Activated B cell treated with CpG ODN at 0.5 μM for 24 hours (primary cell): Measurements from ENCODE around the gene MMRN1. TPM values are rescaled to one million over a fixed set of nuclear protein-coding genes. Genes with fewer than 3 reads are reported as not detected.

Experiments
- ATAC-seq: fragments of 200-7000 bp; cut with Tn5 transposase; one replicate; pipeline ENCODE4 v1.10.0; 2021; ENCODE audit warnings: low read depth, mild to moderate bottlenecking, moderate library complexity
- CTCF ChIA-PET: fragments of 350-600 bp; sonication (Branson Sonifier 250); formaldehyde crosslinking; loops from one replicate; lab custom pipeline; 2021; ENCODE audit warnings: antibody characterized with exemption; lab: Charles Lee
- POLR2A ChIA-PET: fragments of 350-600 bp; sonication (Branson Sonifier 250); formaldehyde crosslinking; loops from one replicate; lab custom pipeline; 2021; ENCODE audit warnings: antibody characterized with exemption; lab: Charles Lee
- DNase-seq: peaks from one replicate; pipeline ENCODE4 v3.0.0; 2022
- H3K27ac Mint-ChIP-seq: one replicate; pipeline ENCODE4 v1.8.0; 2020; ENCODE audit warnings: mixed read lengths
- H3K27me3 Mint-ChIP-seq: one replicate; pipeline ENCODE4 v1.8.0; 2021; ENCODE audit warnings: mixed read lengths
- H3K36me3 Mint-ChIP-seq: one replicate; pipeline ENCODE4 v1.8.0; 2021; ENCODE audit warnings: low read depth, mixed read lengths
- H3K4me1 Mint-ChIP-seq: one replicate; pipeline ENCODE4 v1.8.0; 2021; ENCODE audit warnings: mixed read lengths
- H3K4me3 Mint-ChIP-seq: one replicate; pipeline ENCODE4 v1.8.0; 2020; ENCODE audit warnings: mild to moderate bottlenecking, mixed read lengths
- H3K9me3 Mint-ChIP-seq: one replicate; pipeline ENCODE4 v1.8.0; 2020; ENCODE audit warnings: mixed read lengths
- intact Hi-C: fragments of 100-400 bp; cut with micrococcal nuclease; formaldehyde crosslinking; loops from one replicate; pipeline ENCODE4 v1.15.1; 2024
- total RNA-seq: library from RNA; stranded (reverse); gene quantifications from 2 replicates; pipeline ENCODE4 v1.2.3, GENCODE V29; 2022
- TF ChIP-seq, protein P1 (sequence below): fragments of 200-600 bp; IDR thresholded peaks from one replicate; pipeline ENCODE4 v1.8.0; 2022; ENCODE audit warnings: antibody characterized with exemption, mild to moderate bottlenecking

The MMRN1 gene
- total RNA-seq, 1 donor from 2014 or later: 0.16 TPM

DNA sequence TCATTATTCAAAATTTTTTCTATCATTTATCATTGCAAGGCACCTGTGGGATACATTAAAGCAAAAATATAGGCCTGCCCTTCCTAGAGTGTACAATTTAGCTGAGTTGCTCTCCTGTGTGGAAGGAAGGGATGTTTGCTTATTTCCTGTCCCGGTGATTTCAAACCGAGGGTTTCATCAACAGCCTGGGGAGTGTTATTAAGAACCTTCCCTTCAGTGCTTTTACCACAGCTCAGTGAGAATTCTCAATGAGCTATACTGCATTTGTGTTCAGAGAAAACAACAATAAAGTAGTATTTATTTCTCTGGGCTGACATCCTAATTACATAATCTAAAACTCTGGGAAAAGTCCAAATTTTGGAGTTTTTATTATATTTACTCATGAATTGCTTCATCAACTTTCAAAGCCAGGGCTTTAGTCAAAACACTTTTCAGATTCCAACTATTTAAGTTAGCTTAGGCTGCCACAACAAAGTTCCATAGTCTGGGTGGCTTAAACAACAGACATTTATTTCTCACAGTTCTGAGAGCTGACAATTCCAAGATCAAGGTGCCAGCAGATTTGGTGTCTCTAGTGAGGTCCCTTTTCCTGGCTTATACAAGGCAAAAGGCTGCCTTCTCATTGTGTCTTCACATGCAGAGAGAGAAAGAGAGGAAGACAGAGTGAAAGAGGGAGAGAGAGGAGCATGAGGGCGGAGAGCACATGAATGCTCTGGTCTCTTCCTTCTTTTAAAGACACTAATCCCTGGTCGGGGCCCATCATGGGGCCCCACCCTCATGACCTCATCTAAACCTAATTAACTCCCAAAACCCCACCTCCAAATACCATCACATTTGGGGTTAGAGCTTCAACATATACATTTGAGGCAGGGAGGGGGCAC lies 62.6 kb downstream of the MMRN1 start:
- no peak overlapping the region for H3K27ac Mint-ChIP-seq
- ChIA-PET POLR2A (interaction anchor here (0.6 kb wide), 1 partner anchor 99 kb away, joined by 10 read pairs; no protein-coding TSS in a partner anchor), CTCF (no interaction called here)
- no peaks in the 10 kb centered on the region for H3K4me1 Mint-ChIP-seq
- no peaks in the 10 kb centered on the region for H3K36me3 Mint-ChIP-seq
- H3K27me3 Mint-ChIP-seq: no peaks in the 10 kb centered on the region
- no peak for DNase-seq
- H3K4me3 Mint-ChIP-seq: no peak overlapping the region
- TF ChIP-seq, protein P1, sequence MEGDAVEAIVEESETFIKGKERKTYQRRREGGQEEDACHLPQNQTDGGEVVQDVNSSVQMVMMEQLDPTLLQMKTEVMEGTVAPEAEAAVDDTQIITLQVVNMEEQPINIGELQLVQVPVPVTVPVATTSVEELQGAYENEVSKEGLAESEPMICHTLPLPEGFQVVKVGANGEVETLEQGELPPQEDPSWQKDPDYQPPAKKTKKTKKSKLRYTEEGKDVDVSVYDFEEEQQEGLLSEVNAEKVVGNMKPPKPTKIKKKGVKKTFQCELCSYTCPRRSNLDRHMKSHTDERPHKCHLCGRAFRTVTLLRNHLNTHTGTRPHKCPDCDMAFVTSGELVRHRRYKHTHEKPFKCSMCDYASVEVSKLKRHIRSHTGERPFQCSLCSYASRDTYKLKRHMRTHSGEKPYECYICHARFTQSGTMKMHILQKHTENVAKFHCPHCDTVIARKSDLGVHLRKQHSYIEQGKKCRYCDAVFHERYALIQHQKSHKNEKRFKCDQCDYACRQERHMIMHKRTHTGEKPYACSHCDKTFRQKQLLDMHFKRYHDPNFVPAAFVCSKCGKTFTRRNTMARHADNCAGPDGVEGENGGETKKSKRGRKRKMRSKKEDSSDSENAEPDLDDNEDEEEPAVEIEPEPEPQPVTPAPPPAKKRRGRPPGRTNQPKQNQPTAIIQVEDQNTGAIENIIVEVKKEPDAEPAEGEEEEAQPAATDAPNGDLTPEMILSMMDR: no peak
- no peaks in the 10 kb centered on the region for H3K9me3 Mint-ChIP-seq
- intact Hi-C loops: no loop called here
- no peak for ATAC-seq

DNA sequence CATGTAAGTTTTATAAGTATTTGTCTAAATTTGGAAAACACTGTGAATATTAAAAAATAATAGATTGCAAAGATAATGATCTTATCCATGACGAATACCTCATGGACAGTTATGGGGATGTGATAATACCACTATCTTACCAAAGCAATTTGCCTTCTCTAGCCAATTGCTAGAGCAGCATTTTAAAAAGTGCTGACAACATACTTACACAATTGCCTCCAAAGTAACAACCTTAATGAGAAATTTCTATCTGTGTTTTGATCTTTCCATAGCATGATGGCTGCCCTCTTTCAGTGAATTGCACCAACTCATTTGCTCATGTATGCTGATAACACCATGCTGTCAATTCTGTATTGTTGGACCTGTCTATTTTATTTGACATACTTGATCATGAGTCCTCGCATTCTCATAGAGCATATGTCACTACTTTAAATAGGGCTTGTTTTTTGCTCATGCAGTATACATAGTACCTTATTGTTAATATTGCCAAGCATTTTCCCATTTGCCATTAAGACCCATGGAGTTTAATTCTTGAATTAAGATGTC lies 87.2 kb downstream of the MMRN1 start:
- intact Hi-C loops: no loop called here
- no peak for DNase-seq
- no peak overlapping the region for H3K27ac Mint-ChIP-seq
- no peak for ATAC-seq
- no peaks in the 10 kb centered on the region for H3K4me1 Mint-ChIP-seq
- H3K36me3 Mint-ChIP-seq: no peaks in the 10 kb centered on the region
- H3K9me3 Mint-ChIP-seq: no peaks in the 10 kb centered on the region
- H3K4me3 Mint-ChIP-seq: no peak overlapping the region
- ChIA-PET CTCF (no interaction called here), POLR2A (no interaction called here)
- TF ChIP-seq, protein P1: no peak
- no peaks in the 10 kb centered on the region for H3K27me3 Mint-ChIP-seq

DNA sequence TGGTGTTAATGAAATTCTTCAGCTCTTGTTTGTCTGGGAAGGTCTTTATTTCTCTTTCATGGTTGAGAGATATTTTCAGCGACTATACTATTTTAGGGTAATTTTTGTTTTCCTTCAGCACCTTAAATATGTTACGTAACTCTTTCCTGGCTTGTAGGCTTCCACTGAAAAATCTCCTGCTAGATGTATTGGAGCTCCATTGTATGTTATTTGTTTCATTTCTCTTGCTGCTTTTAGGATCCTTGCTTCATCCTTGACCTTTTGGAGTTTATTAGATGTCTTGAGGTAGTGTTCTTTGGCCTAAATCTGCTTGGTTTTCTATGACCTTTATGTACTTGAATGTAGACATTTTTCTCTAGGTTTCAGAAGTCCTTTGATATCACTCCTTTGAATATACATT lies 93.6 kb downstream of the MMRN1 start:
- H3K9me3 Mint-ChIP-seq: peaks cover 5% of the 10 kb centered on the region
- no peaks in the 10 kb centered on the region for H3K36me3 Mint-ChIP-seq
- H3K27me3 Mint-ChIP-seq: peaks cover 5% of the 10 kb centered on the region
- no peak for DNase-seq
- H3K27ac Mint-ChIP-seq: no peak overlapping the region
- CTCF ChIA-PET: no interaction called here
- no peak for ATAC-seq
- intact Hi-C loops: no loop called here
- TF ChIP-seq, protein P1: no peak
- POLR2A ChIA-PET: no interaction called here
- H3K4me1 Mint-ChIP-seq: no peaks in the 10 kb centered on the region
- no peak overlapping the region for H3K4me3 Mint-ChIP-seq

DNA sequence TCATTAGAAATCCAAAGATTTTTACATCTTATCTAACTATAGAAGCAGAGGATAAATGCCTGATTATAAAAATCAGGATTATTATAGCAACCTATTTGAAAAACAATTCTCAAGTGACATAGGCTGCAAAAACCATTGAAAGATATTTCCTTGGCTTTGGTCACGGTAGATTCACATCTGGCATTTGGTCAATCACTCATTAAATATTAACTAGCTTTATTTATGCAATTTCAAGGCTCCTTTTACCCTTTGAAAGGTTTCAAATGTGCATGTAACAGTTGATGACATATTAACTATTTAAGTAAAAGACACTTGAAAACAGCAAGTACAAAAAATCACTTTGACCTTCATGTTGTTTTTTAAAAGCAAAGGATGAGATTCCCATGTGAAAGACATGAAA lies 98.1 kb downstream of the MMRN1 start:
- POLR2A ChIA-PET: no interaction called here
- intact Hi-C loops: no loop called here
- DNase-seq: no peak

More for the DNA sequence above, 98.1 kb downstream of the MMRN1 start:
- no peak for ATAC-seq
- peaks cover 5% of the 10 kb centered on the region for H3K9me3 Mint-ChIP-seq
- no peaks in the 10 kb centered on the region for H3K36me3 Mint-ChIP-seq
- H3K4me1 Mint-ChIP-seq: no peaks in the 10 kb centered on the region
- H3K4me3 Mint-ChIP-seq: no peak overlapping the region
- peaks cover 10% of the 10 kb centered on the region for H3K27me3 Mint-ChIP-seq
- TF ChIP-seq, protein P1: no peak
- CTCF ChIA-PET: no interaction called here
- no peak overlapping the region for H3K27ac Mint-ChIP-seq
